Fibroblast of the aortic adventitia (primary cell): ENCODE results near the gene CACNB1. TPM values are rescaled to one million over a fixed set of nuclear protein-coding genes. Genes with fewer than 3 reads are reported as not detected.

Experiments used
- DNase-seq: peaks from one replicate; pipeline ENCODE4 v3.0.0-alpha.2; 2010; ENCODE audit warnings: low read depth
- H3K4me3 ChIP-seq: 2 replicates; pipeline ENCODE4 v1.5.1; 2011; ENCODE audit warnings: low read depth, mild to moderate bottlenecking, control low read depth, low read length, moderate library complexity
- total RNA-seq: library from RNA; depleted of rRNA; stranded (reverse); fragments of >200 nt; gene quantifications from 2 replicates; pipeline ENCODE4 v1.2.3, GENCODE V29; 2012; ENCODE audit warnings: low replicate concordance
- TF ChIP-seq, protein P1 (sequence below): IDR thresholded peaks from 2 replicates; pipeline ENCODE4 v1.5.1; 2011; ENCODE audit warnings: mild to moderate bottlenecking, low read length, control low read depth, inconsistent platforms; ENCODE audit not compliant: insufficient read depth

CACNB1 gene
- 7.0 and 8.0 TPM in 2 replicates for total RNA-seq

DNA sequence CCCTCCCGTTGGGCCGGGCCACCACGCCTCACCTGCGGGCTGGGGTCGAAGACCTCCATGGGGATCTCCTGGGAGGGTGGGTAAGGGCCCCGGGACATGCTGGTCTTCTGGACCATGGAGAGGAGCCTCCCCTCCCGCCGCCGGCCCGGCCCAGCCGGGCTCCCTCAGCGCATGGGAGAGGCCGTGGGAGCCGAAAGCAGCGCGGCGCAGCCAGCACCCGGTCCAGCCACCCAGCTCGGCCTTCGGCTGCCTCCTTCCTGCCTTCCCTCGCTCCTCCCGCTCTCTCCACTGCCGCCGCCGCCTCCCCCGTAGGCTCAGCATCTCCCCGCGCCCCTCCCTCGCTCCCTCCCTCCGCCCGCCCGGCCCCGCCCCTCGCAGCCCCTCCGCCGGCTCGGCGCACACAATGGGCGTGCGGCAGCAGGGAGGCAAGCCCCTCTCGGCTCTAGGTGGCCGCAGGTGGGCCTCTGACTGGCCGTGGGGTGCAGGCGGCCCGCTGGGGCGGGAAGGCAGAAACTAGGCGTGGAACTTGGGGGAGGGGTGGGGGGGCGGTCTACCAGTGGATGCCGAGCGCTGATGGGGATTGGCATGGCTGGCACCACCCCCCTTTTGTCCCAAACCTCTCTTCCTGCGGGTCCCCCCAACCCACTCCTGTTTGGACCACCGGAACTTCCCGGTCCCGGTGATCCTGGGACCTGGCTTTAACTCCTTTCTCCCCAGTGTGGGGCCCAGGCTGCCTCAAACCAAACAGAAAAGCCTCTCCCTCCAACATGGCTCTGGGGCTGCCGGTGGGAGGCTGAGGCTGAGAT is at the start of gene CACNB1:
TSS of gene CACNB1 (minus strand) at position 290 of the 806 bp plus-strand sequence. CDS start at position 116, 174 bp downstream.
- peak; percentile 62 for DNase-seq
- peak within 1 kb of the TSS; percentile 81 for H3K4me3 ChIP-seq
- TF ChIP-seq, protein P1, sequence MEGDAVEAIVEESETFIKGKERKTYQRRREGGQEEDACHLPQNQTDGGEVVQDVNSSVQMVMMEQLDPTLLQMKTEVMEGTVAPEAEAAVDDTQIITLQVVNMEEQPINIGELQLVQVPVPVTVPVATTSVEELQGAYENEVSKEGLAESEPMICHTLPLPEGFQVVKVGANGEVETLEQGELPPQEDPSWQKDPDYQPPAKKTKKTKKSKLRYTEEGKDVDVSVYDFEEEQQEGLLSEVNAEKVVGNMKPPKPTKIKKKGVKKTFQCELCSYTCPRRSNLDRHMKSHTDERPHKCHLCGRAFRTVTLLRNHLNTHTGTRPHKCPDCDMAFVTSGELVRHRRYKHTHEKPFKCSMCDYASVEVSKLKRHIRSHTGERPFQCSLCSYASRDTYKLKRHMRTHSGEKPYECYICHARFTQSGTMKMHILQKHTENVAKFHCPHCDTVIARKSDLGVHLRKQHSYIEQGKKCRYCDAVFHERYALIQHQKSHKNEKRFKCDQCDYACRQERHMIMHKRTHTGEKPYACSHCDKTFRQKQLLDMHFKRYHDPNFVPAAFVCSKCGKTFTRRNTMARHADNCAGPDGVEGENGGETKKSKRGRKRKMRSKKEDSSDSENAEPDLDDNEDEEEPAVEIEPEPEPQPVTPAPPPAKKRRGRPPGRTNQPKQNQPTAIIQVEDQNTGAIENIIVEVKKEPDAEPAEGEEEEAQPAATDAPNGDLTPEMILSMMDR: no peak

DNA sequence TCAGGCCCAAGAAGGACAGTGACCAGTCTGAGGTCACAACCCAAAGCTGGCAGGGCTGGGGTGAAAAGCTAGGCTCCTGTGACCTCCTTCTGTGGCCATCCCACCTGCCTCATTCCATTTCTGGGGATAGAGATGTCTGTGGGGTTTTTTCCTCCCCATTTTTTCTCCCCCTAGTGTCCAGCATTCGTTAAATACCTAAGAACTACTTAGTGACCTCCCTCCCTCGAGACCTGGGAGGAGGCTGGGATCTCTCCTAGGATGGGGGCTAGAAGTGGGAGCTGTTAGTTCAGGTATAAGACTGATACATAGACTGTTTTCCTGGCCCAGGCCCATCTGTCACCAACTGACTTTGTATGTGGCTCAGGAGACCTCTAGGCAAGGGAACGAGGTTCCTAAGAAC is 48.8 kb upstream of the CACNB1 start:
- TF ChIP-seq, protein P1: peak; percentile 8
- DNase-seq: no peak
- no peak overlapping the region for H3K4me3 ChIP-seq

DNA sequence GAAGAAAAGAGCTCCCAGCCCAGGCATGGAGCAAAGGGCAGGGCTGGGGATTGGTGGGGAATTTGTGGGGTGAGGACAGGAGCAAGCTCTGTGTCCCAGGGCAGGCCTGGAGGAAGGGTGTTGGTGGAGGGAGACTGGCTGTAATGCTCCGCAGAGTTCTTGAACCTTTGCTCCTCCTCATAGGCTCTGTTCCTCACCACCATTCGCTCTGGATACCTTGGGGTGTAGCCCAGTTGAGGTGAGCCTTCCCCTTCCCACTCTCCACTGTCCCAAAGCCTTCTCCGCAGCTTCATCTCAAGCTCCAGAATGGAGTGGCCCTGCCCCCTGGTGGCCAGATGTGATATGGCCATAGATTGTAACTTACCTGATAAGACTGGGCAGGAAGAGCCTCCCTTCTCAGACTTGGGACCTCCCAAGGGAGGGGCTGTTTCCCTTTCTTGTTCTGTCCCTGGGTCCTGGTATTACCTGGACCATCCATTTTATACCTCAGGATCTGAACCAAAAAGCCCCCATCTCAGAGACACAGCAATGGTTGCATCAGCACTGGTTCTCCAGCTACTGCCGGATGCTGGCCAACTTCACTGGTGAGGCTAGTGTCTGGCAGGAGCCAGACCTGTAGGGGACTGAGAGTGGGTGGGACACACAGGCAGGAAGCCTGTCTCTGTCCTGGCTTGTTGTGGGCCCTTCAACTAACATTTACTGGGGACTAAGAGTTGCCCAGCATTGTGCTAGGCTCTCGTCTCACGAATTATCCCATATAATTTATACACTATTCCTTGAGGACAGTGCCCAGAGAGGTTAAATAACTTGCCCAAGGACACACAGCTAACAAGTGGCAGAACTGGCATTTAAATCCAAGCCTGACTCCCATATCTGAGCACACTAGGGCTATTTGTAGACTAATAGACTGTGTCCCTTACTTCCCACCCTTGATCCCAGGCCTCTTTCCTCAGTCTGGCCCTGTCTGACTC is 47.4 kb upstream of the CACNB1 start:
- peak; percentile 86 for DNase-seq
- H3K4me3 ChIP-seq: no peak overlapping the region
- TF ChIP-seq, protein P1: peak; percentile 95

DNA sequence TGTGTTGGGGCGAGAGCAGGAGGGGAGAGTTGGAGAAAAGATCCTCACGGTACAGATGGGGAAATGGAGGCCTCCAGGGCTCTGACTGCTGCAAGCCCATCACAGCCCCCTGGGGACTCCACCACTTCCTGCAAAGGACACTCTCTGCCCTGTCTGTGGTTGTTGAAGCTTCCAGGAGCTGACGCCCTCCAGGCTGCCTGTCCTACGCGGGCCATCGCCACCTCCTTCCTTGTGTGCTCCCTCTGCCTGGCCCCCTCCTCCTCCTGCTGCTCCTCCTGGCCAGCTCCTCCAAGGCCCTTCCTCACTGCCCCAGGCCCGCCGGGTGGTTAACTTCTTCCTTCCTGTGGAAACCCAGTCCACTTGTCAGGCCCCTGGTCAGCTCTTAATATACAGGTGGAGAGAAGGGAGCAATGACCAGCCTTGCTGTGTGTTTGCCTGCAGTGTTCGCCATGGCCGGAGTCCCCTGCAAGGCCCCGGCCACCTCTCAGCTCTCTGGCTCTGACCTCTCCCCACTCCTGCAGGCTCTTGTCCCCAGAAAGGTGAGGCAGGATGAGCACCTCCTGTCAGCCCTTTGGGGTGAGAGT is 46.6 kb upstream of the CACNB1 start:
- TF ChIP-seq, protein P1: no peak
- DNase-seq: no peak
- no peak overlapping the region for H3K4me3 ChIP-seq

DNA sequence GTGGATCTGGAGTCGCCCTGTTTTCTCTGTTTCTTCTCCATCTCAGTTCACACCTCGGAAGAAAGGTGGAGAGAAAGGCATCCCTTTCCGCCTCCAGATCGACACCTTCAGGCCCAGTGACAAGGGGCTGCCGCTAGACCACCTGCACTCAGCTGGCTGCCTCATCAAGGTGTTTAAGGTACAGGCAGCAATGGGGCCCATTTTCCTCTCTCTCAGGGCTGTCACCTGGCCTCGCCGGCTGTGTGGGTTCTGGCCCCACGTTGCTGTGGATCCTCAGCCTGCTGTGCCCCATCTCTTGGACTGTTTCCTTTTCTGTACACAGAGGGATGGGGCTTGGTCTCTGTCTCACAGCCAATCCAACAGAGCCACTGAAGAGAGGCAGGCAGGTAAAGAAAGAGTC is 45.7 kb upstream of the CACNB1 start:
- TF ChIP-seq, protein P1: no peak
- no peak overlapping the region for H3K4me3 ChIP-seq
- no peak for DNase-seq

DNA sequence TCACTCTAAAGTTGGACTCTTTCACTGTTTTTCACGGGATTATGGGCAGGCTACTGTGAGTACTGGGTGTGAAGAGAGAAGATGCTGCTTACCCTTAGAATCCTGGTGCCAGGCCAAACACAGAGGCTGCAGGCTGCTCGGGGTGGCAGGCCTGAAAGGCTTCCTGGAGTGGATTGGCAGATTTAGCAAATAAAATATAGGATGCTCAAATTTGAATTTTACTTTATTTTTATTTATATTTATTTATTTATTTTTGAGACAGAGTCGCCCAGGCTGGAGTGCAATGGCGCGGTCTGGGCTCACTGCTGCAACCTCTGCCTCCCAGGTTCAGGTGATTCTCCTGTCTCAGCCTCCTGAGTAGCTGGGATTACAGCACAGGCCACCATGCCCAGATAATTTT is 43.2 kb upstream of the CACNB1 start:
- TF ChIP-seq, protein P1: no peak
- DNase-seq: no peak
- no peak overlapping the region for H3K4me3 ChIP-seq
